ENCODE measurements around the gene SLC6A4. TPM values are rescaled to one million over a fixed set of nuclear protein-coding genes. Genes with fewer than 3 reads are reported as not detected.
"Not testable (repeated sequence)": the region's sequence is repeated elsewhere in the genome, so short reads cannot be mapped to it uniquely, and the experiment has no call there.

Gene SLC6A4
- total RNA-seq, 1 donor from 2014 or later, result 1.8 TPM

GRCh38 chr17:30219315-30219714 lies 16.2 kb downstream of the SLC6A4 start:
- no peak for DNase-seq

GRCh38 chr17:30218799-30219198 lies 16.7 kb downstream of the SLC6A4 start:
- no peak for DNase-seq

GRCh38 chr17:30217746-30218245 lies 17.7 kb downstream of the SLC6A4 start:
- DNase-seq, result no peak

GRCh38 chr17:30217054-30217453 lies 18.4 kb downstream of the SLC6A4 start:
- DNase-seq, result no peak

GRCh38 chr17:30212750-30213149 lies 22.7 kb downstream of the SLC6A4 start:
- no peak for DNase-seq

- no peak for DNase-seq
Observed at GRCh38 chr17:30211371-30211770, 24.1 kb downstream of the SLC6A4 start.

- DNase-seq, result no peak
Observed at GRCh38 chr17:30210901-30211300, 24.6 kb downstream of the SLC6A4 start.

- DNase-seq, result no peak
Observed at GRCh38 chr17:30210366-30210765, 25.1 kb downstream of the SLC6A4 start.

- DNase-seq, result no peak
Observed at GRCh38 chr17:30209930-30210329, 25.6 kb downstream of the SLC6A4 start.

- DNase-seq, result no peak
Observed at GRCh38 chr17:30208214-30208613, 27.3 kb downstream of the SLC6A4 start.

- DNase-seq, result no peak
Observed at GRCh38 chr17:30207655-30208054, 27.8 kb downstream of the SLC6A4 start.

- no peak for DNase-seq
Observed at GRCh38 chr17:30203471-30203981, 32.0 kb downstream of the SLC6A4 start.

- not testable (repeated sequence) for DNase-seq
Observed at GRCh38 chr17:30200656-30201055, 34.8 kb downstream of the SLC6A4 start.

- no peak for DNase-seq
Observed at GRCh38 chr17:30200106-30200505, 35.4 kb downstream of the SLC6A4 start.

- DNase-seq, result no peak
Observed at GRCh38 chr17:30199600-30199999, 35.9 kb downstream of the SLC6A4 start.

- no peak for DNase-seq
Observed at GRCh38 chr17:30197416-30197815, 38.1 kb downstream of the SLC6A4 start.

- no peak for DNase-seq
Observed at GRCh38 chr17:30196504-30196903, 39.0 kb downstream of the SLC6A4 start.

GRCh38 chr17:30191072-30191471 lies 44.4 kb downstream of the SLC6A4 start:
- DNase-seq, result no peak

- no peak for DNase-seq
Observed at GRCh38 chr17:30188211-30188939, 47.1 kb downstream of the SLC6A4 start.

- DNase-seq, result no peak
Observed at GRCh38 chr17:30187573-30187972, 47.9 kb downstream of the SLC6A4 start.

- no peak for DNase-seq
Observed at GRCh38 chr17:30186761-30187160, 48.7 kb downstream of the SLC6A4 start.

GRCh38 chr17:30176855-30177254 lies 58.6 kb downstream of the SLC6A4 start:
- DNase-seq, result no peak

GRCh38 chr17:30174556-30174955 lies 60.9 kb downstream of the SLC6A4 start:
- DNase-seq, result no peak

- DNase-seq, result no peak
Observed at GRCh38 chr17:30173649-30174048, 61.8 kb downstream of the SLC6A4 start.
